ENCODE measurements around the gene AHI1. TPM values are rescaled to one million over a fixed set of nuclear protein-coding genes. Genes with fewer than 3 reads are reported as not detected.
A peak's percentile ranks its signal among the peaks of the same experiment; 100 is the strongest.

The AHI1 gene
- total RNA-seq, 1 donor from 2014 or later: 21.0 TPM

- CTCF ChIA-PET: no interaction called here
- H3K4me3 Mint-ChIP-seq: no peak overlapping the region
- no peaks in the 10 kb centered on the region for H3K27me3 Mint-ChIP-seq
- TF ChIP-seq CTCF (IDR thresholded peaks at IDR 0.05): no peak
- intact Hi-C loops (cut with micrococcal nuclease): no loop called here
- ATAC-seq (ENCODE audit: low read depth): no peak
- H3K9me3 Mint-ChIP-seq: peaks cover 2% of the 10 kb centered on the region
- DNase-seq: no peak
- H3K4me1 Mint-ChIP-seq: peaks cover 16% of the 10 kb centered on the region
- POLR2A ChIA-PET: no interaction called here
- H3K27ac Mint-ChIP-seq: no peak overlapping the region
- H3K36me3 Mint-ChIP-seq (ENCODE audit: low read depth): no peaks in the 10 kb centered on the region
Measured at GRCh38 chr6:135277422-135277821, 220.1 kb downstream of the AHI1 start.

GRCh38 chr6:135274561-135275293 lies 222.8 kb downstream of the AHI1 start:
- intact Hi-C loops (cut with micrococcal nuclease): loop anchor here (2.0 kb wide), 1 partner anchor 48 kb away; no protein-coding TSS in a partner anchor
- CTCF ChIA-PET: no interaction called here
- no peak for ATAC-seq (ENCODE audit: low read depth)

GRCh38 chr6:135271626-135272025 lies 225.9 kb downstream of the AHI1 start:
- no peaks in the 10 kb centered on the region for H3K9me3 Mint-ChIP-seq
- TF ChIP-seq CTCF (IDR thresholded peaks at IDR 0.05): no peak

More at GRCh38 chr6:135274561-135275293, 222.8 kb downstream of the AHI1 start:
- Mint-ChIP-seq H3K27ac (no peak overlapping the region), H3K4me3 (peak overlapping the region; percentile 2), H3K36me3 (ENCODE audit: low read depth) (no peaks in the 10 kb centered on the region), H3K27me3 (no peaks in the 10 kb centered on the region), H3K4me1 (peaks cover 7% of the 10 kb centered on the region), H3K9me3 (peaks cover 2% of the 10 kb centered on the region)
- TF ChIP-seq CTCF (IDR thresholded peaks at IDR 0.05): no peak
- no peak for DNase-seq
- POLR2A ChIA-PET: no interaction called here

GRCh38 chr6:135270676-135271536 lies 226.6 kb downstream of the AHI1 start:
- POLR2A ChIA-PET: interaction anchor here (0.6 kb wide), 1 partner anchor 51 kb away, joined by 3 read pairs; no protein-coding TSS in a partner anchor
- no peak overlapping the region for H3K27ac Mint-ChIP-seq
- no peaks in the 10 kb centered on the region for H3K27me3 Mint-ChIP-seq
- no peak overlapping the region for H3K4me3 Mint-ChIP-seq
- TF ChIP-seq CTCF (IDR thresholded peaks at IDR 0.05): no peak
- CTCF ChIA-PET: no interaction called here
- no peaks in the 10 kb centered on the region for H3K9me3 Mint-ChIP-seq
- intact Hi-C loops (cut with micrococcal nuclease): no loop called here
- peaks cover 22% of the 10 kb centered on the region for H3K4me1 Mint-ChIP-seq
- DNase-seq (no peak), ATAC-seq (ENCODE audit: low read depth) (no peak)
- H3K36me3 Mint-ChIP-seq (ENCODE audit: low read depth): no peaks in the 10 kb centered on the region

More at GRCh38 chr6:135271626-135272025, 225.9 kb downstream of the AHI1 start:
- Mint-ChIP-seq H3K4me3 (no peak overlapping the region), H3K27me3 (no peaks in the 10 kb centered on the region), H3K27ac (no peak overlapping the region), H3K4me1 (peaks cover 21% of the 10 kb centered on the region), H3K36me3 (ENCODE audit: low read depth) (no peaks in the 10 kb centered on the region)
- intact Hi-C loops (cut with micrococcal nuclease): no loop called here
- POLR2A ChIA-PET: interaction anchor here (0.6 kb wide), 1 partner anchor 52 kb away, joined by 3 read pairs; no protein-coding TSS in a partner anchor
- ATAC-seq (ENCODE audit: low read depth) (no peak), DNase-seq (no peak)
- CTCF ChIA-PET: no interaction called here

GRCh38 chr6:135269481-135269891 lies 228.1 kb downstream of the AHI1 start:
- H3K36me3 Mint-ChIP-seq (ENCODE audit: low read depth): no peaks in the 10 kb centered on the region
- H3K4me3 Mint-ChIP-seq: no peak overlapping the region
- no peaks in the 10 kb centered on the region for H3K27me3 Mint-ChIP-seq
- peaks cover 18% of the 10 kb centered on the region for H3K4me1 Mint-ChIP-seq
- no peak overlapping the region for H3K27ac Mint-ChIP-seq
- intact Hi-C loops (cut with micrococcal nuclease): no loop called here
- DNase-seq: no peak
- no peak for ATAC-seq (ENCODE audit: low read depth)
- TF ChIP-seq CTCF (IDR thresholded peaks at IDR 0.05): no peak
- ChIA-PET CTCF (no interaction called here), POLR2A (no interaction called here)
- no peaks in the 10 kb centered on the region for H3K9me3 Mint-ChIP-seq
